Right renal cortex interstitium (tissue), 3 donors: ENCODE results near the gene ZIM2. TPM values are rescaled to one million over a fixed set of nuclear protein-coding genes. Genes with fewer than 3 reads are reported as not detected.
A peak's percentile ranks its signal among the peaks of the same experiment; 100 is the strongest.
"Not testable (repeated sequence)": the region's sequence is repeated elsewhere in the genome, so short reads cannot be mapped to it uniquely, and the experiment has no call there.

Experiments
- DNase-seq, 3 donors: peaks; one replicate each; pipeline ENCODE4 v3.0.0-alpha.2; 2013; ENCODE audit warnings: low read depth in 3 of 3, low spot score in 2 of 3
- polyA plus RNA-seq, 3 donors: library from polyadenylated mRNA; unstranded; fragments of 120-200 nt; gene quantifications; one replicate each; pipeline ENCODE4 v1.2.1, GENCODE V29; 2013; ENCODE audit not compliant: insufficient read length in 3 of 3

The ZIM2 gene
- polyA plus RNA-seq: 1 to 10 TPM in 2 of 3 donors, under 1 TPM in 1; 0.76 to 2.6 (median 1.1) TPM

GRCh38 chr19:56840451-56841192 lies at the start of gene ZIM2, which contains the start of gene PEG3:
ZIM2 (minus strand) TSS chr19:56840726; CDS start chr19:56824277, 16,449 bp downstream.
PEG3 (minus strand) TSS chr19:56840726; CDS start chr19:56824655, 16,071 bp downstream.
- DNase-seq: peak; percentile 52 to 74 (median 67)

DNA sequence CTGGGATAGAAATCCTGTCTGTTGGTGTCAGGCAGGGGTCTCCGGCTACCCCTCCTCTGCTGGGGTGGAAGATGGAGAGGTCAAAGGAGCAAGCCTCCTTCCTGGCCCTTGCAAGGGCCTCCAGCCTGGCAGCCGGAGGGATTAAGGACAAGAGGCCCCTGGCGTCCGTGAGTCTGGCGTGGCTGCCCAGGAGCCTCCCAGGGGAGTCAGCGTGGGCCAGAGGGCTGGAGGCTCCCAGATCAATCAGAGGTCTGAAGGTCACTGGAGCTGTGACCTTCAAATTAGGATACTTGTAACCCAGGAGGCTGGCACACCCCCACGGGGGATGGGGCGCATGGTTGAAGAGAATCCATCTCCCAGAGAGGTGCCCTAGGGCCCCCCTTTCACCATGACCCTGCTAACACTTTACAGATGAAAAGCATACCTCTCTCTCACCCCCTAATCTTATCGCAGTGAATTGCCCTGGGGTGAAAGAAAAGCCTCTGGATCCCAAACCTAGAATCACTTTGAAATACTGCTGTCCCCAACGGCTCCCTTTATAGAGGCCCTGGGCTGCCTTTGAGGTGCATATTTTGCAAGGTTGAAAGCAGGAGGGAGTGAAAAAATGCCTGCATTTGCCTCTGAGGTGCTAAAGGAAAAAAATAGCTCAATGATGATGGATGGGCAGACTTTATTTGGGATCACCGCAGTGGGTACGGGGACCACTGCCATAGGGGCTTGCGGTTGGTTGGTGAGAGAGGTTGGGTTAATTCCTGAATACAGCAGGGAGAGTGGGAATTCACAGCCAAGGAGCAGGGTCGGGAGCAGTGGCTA lies 44.9 kb upstream of the ZIM2 start:
- no peak for DNase-seq

- DNase-seq: no peak
These were observed 43.9 kb upstream of the ZIM2 start for GRCh38 chr19:56884441-56884840.

DNA sequence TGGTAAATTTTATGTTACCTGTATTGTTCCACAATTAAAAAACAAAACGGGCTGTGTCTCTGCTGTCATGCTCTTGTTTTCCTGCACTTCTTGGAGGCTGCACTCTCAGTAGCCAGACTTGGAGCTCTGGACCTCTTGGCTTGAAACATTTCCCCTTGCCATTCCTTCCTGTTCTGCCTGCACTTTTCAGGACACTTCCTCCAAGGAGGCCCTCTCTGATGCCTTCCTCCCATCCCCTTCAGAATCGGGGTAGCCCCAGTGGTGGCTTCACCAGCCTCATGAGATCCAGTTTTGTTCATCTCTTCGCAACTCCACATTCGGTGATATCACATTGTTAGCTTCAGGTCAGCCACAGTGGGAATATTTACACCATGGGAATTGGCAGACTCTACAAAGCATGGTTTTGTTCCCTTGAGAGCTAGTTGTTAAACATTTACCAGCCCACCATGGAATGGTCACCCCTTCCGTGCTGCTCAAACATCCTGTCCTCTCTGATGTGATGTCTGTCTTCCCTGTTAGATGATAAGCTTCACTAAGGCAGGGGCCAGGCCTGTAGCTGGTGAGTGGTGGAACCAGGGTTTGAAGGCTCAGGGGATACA lies 40.2 kb upstream of the ZIM2 start:
- no peak for DNase-seq

DNA sequence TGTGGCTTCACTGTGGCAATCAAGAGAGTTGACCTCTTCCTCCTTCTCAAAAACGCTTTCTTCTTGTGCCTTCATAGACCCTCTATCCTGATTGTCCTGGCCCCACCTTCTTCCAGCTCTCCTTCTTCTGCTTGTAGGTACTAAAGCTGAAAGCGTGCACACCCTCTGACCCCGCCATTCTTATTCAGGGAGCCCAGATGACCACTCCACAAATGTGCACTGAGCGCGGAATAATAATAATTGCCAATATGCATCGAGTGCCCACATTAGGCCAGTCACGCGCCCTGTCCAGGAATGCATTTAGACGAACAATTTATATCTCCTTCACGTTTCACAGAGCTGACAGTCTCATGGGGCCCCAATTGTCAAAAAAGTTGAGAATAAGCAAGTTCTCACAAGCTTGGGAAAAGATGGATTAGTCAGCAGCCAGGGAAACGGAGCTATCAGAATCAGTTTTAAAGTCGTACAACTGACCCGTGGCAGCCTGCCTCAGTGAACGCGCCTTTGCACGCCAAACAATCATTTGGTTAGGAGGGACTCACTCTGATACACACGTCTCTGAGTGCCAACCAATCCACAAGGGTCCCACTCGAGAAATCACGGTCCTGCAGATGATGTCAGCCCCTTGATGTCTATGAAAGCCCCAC lies 36.7 kb upstream of the ZIM2 start:
- no peak for DNase-seq

- no peak for DNase-seq
These were observed 35.2 kb upstream of the ZIM2 start for GRCh38 chr19:56875717-56876116.

- no peak for DNase-seq
These were observed 34.0 kb upstream of the ZIM2 start for GRCh38 chr19:56874530-56874929.

DNA sequence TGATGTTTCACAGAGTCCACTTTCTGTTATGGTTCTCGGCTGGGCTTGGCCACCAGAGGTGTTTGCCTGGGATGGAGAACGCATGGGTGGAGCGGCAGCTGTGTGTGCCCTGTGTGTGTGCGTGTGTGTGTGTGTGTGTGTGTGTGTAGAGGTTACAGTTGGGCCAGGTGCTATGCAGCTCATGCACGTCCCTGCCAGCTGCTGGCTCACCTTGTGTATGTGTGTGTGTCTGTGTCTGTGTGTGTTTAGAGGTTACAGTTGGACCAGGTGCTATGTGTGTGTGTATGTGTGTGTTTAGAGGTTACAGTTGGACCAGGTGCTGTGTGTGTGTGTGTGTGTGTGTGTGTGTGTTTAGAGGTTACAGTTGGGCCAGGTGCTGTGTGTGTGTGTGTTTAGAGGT lies 33.0 kb upstream of the ZIM2 start:
- no peak for DNase-seq

GRCh38 chr19:56869886-56870285 lies 29.4 kb upstream of the ZIM2 start:
- no peak for DNase-seq

DNA sequence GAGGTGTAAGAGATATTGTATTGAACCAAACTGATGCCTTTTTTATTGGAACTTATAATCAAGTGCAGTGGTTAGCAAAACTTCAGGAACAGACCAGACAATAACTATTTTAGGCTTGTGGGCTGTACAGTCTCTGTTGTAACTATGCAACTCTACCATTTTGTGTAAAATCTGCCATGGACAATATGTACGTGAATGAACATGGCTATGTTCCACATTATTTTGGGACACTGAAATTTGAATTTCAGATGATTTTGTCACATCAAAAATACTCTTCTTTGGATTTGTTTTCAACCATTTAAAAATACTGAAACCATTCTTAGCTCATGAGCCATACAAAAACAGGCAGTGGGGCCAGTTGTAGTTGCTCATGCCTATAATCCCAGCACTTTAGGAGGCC lies 27.9 kb upstream of the ZIM2 start:
- DNase-seq: no peak

GRCh38 chr19:56866538-56866937 lies 26.0 kb upstream of the ZIM2 start:
- DNase-seq: peak; percentile 33 to 53 (median 47)

DNA sequence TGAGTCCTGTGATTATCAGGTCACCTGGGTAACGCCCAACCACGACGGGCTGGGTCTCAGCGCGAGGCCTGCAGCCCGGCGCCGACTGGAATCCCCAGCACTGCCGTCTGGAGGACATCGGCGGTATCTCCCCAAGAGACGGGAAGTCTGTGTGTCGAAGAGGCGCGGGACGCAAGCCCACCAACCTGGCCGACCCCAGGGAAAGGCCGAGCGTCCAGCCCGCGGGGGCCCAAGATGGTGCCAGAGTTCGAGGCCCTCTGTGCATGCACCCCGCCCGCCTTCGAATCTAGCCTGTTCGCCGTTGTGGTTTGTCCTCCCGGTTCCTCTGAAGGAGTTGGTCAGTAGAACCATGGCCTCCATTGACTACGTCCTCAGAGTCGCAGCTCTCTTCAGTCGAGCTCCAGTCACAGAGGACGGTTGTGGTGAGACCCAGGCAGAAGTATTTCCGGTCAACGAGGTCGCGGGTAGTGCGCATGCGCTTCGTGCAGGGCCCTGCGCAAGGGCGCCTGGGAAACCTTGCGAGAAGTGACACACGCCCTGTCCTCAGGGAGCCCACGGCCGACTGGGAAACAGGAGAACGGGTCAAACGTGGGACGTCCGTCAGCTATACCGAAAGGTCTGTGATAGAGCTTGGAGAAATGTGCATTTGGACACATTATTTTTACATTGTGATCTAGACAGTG lies 24.1 kb upstream of the ZIM2 start:
- DNase-seq: no peak

- DNase-seq: no peak
These were observed 22.2 kb upstream of the ZIM2 start for GRCh38 chr19:56862741-56863140.

DNA sequence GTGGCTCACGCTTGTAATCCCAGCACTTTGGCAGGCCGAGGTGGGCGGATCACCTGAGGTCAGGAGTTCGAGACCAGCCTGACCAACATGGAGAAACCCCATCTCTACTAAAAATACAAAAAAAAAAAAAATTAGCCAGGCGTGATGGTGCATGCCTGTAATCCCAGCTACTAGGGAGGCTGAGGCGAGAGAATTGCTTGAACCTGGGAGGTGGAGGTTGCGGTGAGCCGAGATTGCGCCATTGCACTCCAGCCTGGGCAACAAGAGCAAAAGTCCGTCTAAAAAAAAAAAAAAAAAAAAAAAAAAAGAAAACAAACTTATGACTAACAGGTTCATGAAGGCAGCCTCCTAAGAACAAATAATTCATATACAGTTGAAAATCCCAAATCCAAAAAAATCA lies 19.9 kb upstream of the ZIM2 start:
- DNase-seq: not testable (repeated sequence)

- DNase-seq: no peak
These were observed 17.5 kb upstream of the ZIM2 start for GRCh38 chr19:56858026-56858425.

DNA sequence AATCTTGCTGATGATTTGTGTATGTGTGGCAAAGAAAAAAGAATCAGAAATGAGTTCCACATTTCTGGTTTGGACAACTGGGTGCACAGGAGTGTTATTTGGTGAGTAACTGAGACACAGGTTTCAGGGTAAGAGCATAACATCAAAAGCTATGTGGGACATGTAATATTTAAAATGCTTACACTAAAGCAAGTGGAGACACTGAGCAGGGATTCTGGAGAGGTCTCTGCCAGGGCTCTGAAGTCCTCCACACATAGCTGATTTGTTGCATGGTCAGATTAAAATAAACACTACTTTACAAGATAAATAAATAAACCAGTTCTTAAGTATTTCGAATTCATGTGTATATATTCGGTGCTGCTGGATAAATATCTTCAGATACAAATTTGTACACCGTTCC lies 16.3 kb upstream of the ZIM2 start:
- no peak for DNase-seq

DNA sequence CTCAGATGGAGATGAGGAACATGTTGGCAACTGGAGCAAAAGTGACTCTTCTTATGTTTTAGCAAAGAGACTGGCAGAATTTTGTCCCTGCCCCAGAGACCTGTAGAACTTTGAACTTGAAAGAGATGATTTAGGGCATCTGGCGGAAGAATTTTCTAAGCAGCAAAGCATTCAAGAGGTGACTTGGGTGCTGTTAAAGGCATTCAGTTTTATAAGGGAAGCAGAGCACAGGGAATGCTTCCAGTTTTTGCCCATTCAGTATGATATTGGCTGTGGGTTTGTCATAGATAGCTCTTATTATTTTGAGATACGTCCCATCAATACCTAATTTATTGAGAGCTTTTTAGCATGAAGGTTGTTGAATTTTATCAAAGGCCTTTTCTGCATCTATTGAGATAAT lies 11.8 kb upstream of the ZIM2 start:
- not testable (repeated sequence) for DNase-seq

GRCh38 chr19:56848166-56848565 lies 7.6 kb upstream of the ZIM2 start:
- no peak for DNase-seq

- no peak for DNase-seq
These were observed 1.9 kb upstream of the ZIM2 start for GRCh38 chr19:56842412-56842811.

GRCh38 chr19:56841193-56841543 lies 642 bp upstream of the ZIM2 start:
- no peak for DNase-seq
